ENCODE data around the gene PRG2. TPM values are rescaled to one million over a fixed set of nuclear protein-coding genes. Genes with fewer than 3 reads are reported as not detected.
"Not testable (repeated sequence)": the region's sequence is repeated elsewhere in the genome, so short reads cannot be mapped to it uniquely, and the experiment has no call there.

Gene PRG2
- total RNA-seq, 1 experiment from 2014 or later, result not detected

- DNase-seq (ENCODE audit: low spot score), result no peak
These were observed 22.2 kb downstream of the PRG2 start for GRCh38 chr11:57368106-57368844.

DNA sequence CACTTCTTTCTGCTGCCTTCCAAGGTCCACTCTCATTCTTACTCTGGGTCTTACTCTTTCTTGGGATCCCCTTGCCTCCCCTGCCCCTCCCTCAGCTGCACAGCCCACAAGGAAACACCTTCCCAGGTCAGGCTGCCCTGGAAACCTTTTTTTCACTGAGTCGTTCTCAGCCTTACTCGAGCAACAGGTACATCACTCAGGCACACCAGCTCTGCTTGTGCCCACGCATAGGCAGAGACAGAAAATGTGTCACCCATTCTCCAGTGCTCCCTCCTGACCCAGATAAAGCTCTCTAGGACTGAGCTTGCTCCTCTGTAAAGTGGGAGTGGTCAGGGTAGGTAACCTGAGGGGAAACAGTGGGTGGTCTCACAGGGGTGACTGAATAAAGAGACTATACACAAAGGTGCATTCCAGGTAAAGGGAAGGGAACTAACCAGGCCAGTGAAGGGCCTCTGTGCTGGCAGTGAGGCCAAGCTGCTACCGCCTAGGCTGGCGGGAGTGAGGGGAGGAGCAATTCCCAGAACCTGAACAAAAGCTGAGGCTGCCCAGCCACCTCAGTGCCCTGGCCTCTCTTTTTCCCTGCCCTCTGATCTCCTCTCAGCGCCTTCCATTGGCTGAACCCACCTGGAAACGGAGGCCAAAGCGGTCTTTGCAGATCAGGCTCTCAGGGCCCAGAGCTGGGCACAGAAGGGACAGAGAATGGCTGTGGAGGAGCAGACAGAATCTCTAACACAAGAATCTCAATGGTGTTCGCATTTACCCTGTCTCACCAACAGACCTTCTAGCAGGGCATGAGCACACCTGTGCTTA, 25.4 kb downstream of the PRG2 start:
- DNase-seq (ENCODE audit: low spot score), result no peak

- DNase-seq (ENCODE audit: low spot score), result no peak
These were observed 27.0 kb downstream of the PRG2 start for GRCh38 chr11:57363131-57364080.

DNA sequence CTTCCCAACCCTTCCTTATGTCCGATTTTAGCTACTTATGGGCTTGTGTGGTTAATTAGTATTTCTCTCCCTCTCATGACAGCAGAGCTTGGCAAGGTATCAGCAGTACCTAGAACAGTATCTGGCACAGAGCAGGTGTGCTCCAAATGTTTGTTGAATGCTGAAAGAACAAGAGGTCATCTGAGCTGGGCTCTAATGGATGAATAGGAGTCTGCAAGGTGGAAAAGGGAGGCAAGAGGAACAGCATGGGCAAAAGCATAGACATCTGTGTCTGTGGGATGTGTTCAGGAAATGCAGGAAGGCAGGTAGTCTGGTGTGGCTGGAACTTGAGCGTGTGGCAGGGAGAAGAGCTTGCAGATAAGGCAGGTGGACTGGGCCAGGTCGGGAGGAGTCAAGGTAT, 28.5 kb downstream of the PRG2 start:
- no peak for DNase-seq (ENCODE audit: low spot score)

- DNase-seq (ENCODE audit: low spot score), result not testable (repeated sequence)
These were observed 29.0 kb downstream of the PRG2 start for GRCh38 chr11:57361420-57361819.

DNA sequence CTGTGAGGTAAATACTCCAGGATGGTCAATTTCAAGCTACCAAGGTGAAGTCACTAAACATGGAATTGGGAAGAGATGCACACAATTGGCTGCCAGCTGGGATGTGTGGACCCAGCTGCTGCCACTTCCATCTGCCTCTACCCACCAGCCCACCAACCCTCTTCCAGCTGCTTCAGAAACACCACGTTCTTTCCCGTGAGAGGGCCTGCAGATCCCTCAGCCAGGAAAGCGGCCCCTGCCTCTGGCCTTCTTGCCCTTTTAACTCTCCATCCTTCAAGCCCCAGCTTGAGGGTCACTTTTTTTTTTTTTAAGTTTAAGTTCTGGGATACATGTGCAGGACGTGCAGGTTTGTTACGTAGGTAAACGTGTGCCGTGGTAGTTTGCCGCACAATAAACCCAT, 29.5 kb downstream of the PRG2 start:
- no peak for DNase-seq (ENCODE audit: low spot score)

GRCh38 chr11:57359896-57360690, 30.4 kb downstream of the PRG2 start:
- no peak for DNase-seq (ENCODE audit: low spot score)

GRCh38 chr11:57359396-57359795, 31.1 kb downstream of the PRG2 start:
- no peak for DNase-seq (ENCODE audit: low spot score)

- DNase-seq (ENCODE audit: low spot score), result no peak
These were observed 31.5 kb downstream of the PRG2 start for GRCh38 chr11:57358991-57359390.

DNA sequence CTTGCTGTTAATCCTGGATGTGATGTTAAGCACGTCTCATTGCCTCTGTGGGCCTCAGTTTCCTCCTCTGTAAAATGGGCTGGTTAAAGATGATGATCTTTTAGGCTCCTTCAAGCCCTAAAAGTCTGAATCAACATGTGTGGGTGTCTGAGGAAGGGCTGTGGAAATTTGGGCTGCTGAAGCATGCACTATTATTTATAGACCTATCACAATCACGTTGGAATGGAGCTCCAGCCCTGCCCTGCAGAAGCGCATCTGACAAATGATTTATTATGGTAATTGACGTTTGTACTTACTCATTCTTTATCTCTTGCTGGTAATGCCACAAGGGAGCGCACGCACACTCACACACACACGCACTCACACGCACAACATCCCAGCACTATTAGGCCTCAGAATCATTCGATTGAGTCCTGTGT, 31.9 kb downstream of the PRG2 start:
- DNase-seq (ENCODE audit: low spot score), result no peak

- DNase-seq (ENCODE audit: low spot score), result no peak
These were observed 32.6 kb downstream of the PRG2 start for GRCh38 chr11:57357856-57358255.

- DNase-seq (ENCODE audit: low spot score), result no peak
These were observed 33.1 kb downstream of the PRG2 start for GRCh38 chr11:57357310-57357709.

GRCh38 chr11:57356268-57356667, 34.2 kb downstream of the PRG2 start:
- no peak for DNase-seq (ENCODE audit: low spot score)

GRCh38 chr11:57354699-57355098, 35.8 kb downstream of the PRG2 start:
- no peak for DNase-seq (ENCODE audit: low spot score)

GRCh38 chr11:57353852-57354251, 36.6 kb downstream of the PRG2 start:
- DNase-seq (ENCODE audit: low spot score), result no peak

DNA sequence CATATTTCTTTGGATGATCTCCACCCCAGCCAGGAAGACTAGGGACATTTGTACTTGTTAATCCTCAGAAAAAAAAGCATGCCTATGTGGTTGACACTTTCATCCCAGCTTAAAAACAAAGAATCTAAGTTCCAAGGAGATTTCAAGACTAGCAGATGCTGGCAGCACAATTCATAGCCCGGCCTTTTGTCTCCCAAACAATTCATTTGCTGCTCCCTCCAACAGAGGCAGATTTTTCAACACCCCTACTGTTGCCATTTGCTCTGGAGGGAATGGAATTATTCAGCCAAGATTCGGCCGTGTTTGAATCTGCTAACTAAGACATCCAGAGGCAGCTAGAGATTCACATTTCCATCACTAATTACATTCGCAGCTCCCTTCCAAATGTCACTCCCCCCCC, 37.0 kb downstream of the PRG2 start:
- DNase-seq (ENCODE audit: low spot score), result no peak

GRCh38 chr11:57353036-57353435, 37.4 kb downstream of the PRG2 start:
- DNase-seq (ENCODE audit: low spot score), result no peak

DNA sequence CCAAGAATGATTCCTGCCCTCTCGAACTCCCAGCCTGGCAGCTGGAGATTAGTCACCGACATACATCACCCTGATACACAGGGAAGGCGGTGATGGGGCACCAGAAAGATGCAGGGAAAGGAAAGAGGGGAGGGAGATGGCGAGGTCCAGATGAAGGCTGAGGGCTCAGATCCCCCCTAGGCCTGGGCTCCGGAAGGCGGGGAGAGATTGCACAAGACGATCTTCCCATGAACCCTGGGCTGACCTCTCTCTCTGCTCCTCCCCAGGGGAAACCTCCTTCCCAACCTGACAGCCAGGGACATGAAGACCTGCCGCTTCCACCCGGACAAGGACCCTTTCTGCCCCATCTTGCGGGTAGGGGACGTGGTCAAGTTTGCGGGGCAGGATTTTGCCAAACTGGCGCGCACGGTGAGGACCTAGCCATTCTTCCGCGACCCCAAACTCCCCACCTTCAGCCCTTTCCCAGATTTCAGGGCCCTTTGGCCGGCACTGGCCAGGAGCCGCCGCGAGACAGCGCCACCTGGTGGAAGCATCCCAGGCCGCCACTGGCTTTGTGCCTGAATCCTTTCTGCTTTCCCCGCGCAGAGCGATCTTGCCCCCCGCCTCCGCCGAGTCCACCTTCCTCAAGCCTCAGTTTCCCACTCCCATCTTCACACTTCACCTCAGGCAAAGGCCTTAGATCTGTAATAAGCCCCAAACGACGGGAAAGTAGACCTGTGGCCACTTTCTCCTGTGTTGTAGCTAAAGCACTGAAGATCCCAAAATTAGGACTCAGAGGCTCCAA, 40.8 kb downstream of the PRG2 start:
- DNase-seq (ENCODE audit: low spot score), result no peak

GRCh38 chr11:57348636-57349313, 41.7 kb downstream of the PRG2 start:
- DNase-seq (ENCODE audit: low spot score), result no peak

GRCh38 chr11:57348052-57348451, 42.4 kb downstream of the PRG2 start:
- DNase-seq (ENCODE audit: low spot score), result no peak
